K562 (cell line): ENCODE measurements around the gene TEX13C.

Experiments used
- CC2D1A ChIP-seq: fragments of 450-650 bp; IDR thresholded peaks from 2 replicates; pipeline ENCODE4 v1.6.1; 2017; ENCODE audit warnings: mild to moderate bottlenecking
- CTCF ChIP-seq, 3 experiments: IDR thresholded peaks in 2 of 3; conservative IDR thresholded peaks in 1 of 3; 2 replicates each; pipeline ENCODE4 v1.5.1; 2011 to 2012; ENCODE audit warnings: low read length in 3 of 3, mild to moderate bottlenecking in 3 of 3, control low read depth in 2 of 3, improper control_type of control experiment in 1 of 3, inconsistent platforms in 1 of 3, low read depth in 1 of 3, mixed read lengths in 1 of 3, moderate library complexity in 1 of 3; ENCODE audit not compliant: insufficient read depth in 2 of 3
- NCOA1 ChIP-seq: fragments of 450-650 bp; IDR thresholded peaks from 2 replicates; pipeline ENCODE4 v1.6.1; 2016; ENCODE audit warnings: low read depth
- NFYB ChIP-seq: IDR thresholded peaks from 2 replicates; pipeline ENCODE4 v1.6.1; 2011; ENCODE audit warnings: mild to moderate bottlenecking, moderate library complexity; ENCODE audit not compliant: insufficient read length; ENCODE audit errors: extremely low read depth
- WHSC1 ChIP-seq: IDR thresholded peaks from one replicate; pipeline ENCODE4 v1.6.1; 2012; ENCODE audit warnings: low read length, control low read depth, inconsistent platforms
- ZNF133 ChIP-seq: fragments of 250-450 bp; sonication (Bioruptor Pico); IDR thresholded peaks from 2 replicates; pipeline ENCODE4 v1.4.0; 2020; ENCODE audit warnings: mild to moderate bottlenecking
- ZZZ3 ChIP-seq: fragments of 450-650 bp; IDR thresholded peaks from 2 replicates; pipeline ENCODE4 v1.6.1; 2016; ENCODE audit warnings: antibody characterized with exemption, mild to moderate bottlenecking, moderate library complexity

- TF ChIP-seq ZZZ3: no peak
- no peak for TF ChIP-seq CC2D1A
- no peak for TF ChIP-seq NFYB
- no peak for TF ChIP-seq WHSC1
- TF ChIP-seq CTCF (IDR thresholded peaks at IDR 0.05 in 2 of 3, conservative IDR thresholded peaks at IDR 0.05 in 1 of 3; ENCODE audit: insufficient read depth in 2 of 3, low read depth in 1 of 3, low read length in 3 of 3): no peak
- no peak for TF ChIP-seq ZNF133 (CRISPR knock-in tag)
- no peak for TF ChIP-seq NCOA1
These were observed 32.4 kb upstream of the TEX13C start for GRCh38 chrX:125287282-125287681.
